Caki2 (cell line): ENCODE data around the gene SPATA33. TPM values are rescaled to one million over a fixed set of nuclear protein-coding genes. Genes with fewer than 3 reads are reported as not detected.
A peak's percentile ranks its signal among the peaks of the same experiment; 100 is the strongest.

ENCODE experiments used
- DNase-seq: peaks from one replicate; pipeline ENCODE4 v3.0.0-alpha.2; 2015; ENCODE audit warnings: low read depth
- in situ Hi-C: cut with HindIII; loops from 2 replicates; pipeline ENCODE4 v1.10.0; 2016; ENCODE audit warnings: low sequenced_read_pairs, low pct_unique_long_range_greater_than_20kb, mixed read lengths
- total RNA-seq: library from RNA; depleted of rRNA; stranded (reverse); fragments of >200 nt; shearing (Covaris generic); gene quantifications from 2 replicates; pipeline ENCODE4 v1.2.3, GENCODE V29; 2014; ENCODE audit warnings: low replicate concordance; rRNA removed

The SPATA33 gene
- 13.8 and 21.9 TPM in 2 replicates for total RNA-seq

GRCh38 chr16:89657442-89658220 lies at the start of gene SPATA33, which contains the start of gene CHMP1A:
SPATA33 (plus strand) TSS chr16:89657836; CDS start chr16:89657912, 76 bp downstream.
CHMP1A (minus strand) TSS chr16:89657708; CDS start chr16:89657588, 120 bp downstream.
- peak; percentile 90 for DNase-seq
- in situ Hi-C loops, result no loop called here

GRCh38 chr16:89607937-89608740 lies 49.5 kb upstream of the SPATA33 start:
- in situ Hi-C loops, result no loop called here

GRCh38 chr16:89610108-89610453 lies 47.6 kb upstream of the SPATA33 start:
- DNase-seq, result no peak
- in situ Hi-C loops, result no loop called here

More at GRCh38 chr16:89607937-89608740, 49.5 kb upstream of the SPATA33 start:
- no peak for DNase-seq

- in situ Hi-C loops, result no loop called here
- DNase-seq, result no peak
These were observed 45.0 kb upstream of the SPATA33 start for GRCh38 chr16:89612415-89613166.

GRCh38 chr16:89613231-89613953 lies 44.2 kb upstream of the SPATA33 start, which contains the start of gene DPEP1:
DPEP1 (plus strand) TSS chr16:89613642; CDS start chr16:89630411, 16,769 bp downstream.
- no peak for DNase-seq
- in situ Hi-C loops, result no loop called here

- in situ Hi-C loops, result no loop called here
- DNase-seq, result no peak
These were observed 43.6 kb upstream of the SPATA33 start for GRCh38 chr16:89613954-89614459.

- in situ Hi-C loops, result no loop called here
These were observed 42.5 kb upstream of the SPATA33 start for GRCh38 chr16:89615176-89615575.

GRCh38 chr16:89615596-89616090 lies 42.0 kb upstream of the SPATA33 start:
- in situ Hi-C loops, result no loop called here
- DNase-seq, result no peak

More at GRCh38 chr16:89615176-89615575, 42.5 kb upstream of the SPATA33 start:
- no peak for DNase-seq

- in situ Hi-C loops, result no loop called here
- no peak for DNase-seq
These were observed 41.0 kb upstream of the SPATA33 start for GRCh38 chr16:89616623-89617022.

- no peak for DNase-seq
- in situ Hi-C loops, result no loop called here
These were observed 40.6 kb upstream of the SPATA33 start for GRCh38 chr16:89617036-89617435.

- no peak for DNase-seq
- in situ Hi-C loops, result no loop called here
These were observed 39.3 kb upstream of the SPATA33 start for GRCh38 chr16:89618109-89618998.

- no peak for DNase-seq
- in situ Hi-C loops, result no loop called here
These were observed 37.8 kb upstream of the SPATA33 start for GRCh38 chr16:89619840-89620239.

- DNase-seq, result no peak
- in situ Hi-C loops, result no loop called here
These were observed 37.2 kb upstream of the SPATA33 start for GRCh38 chr16:89620406-89620841.

GRCh38 chr16:89621136-89621697 lies 36.4 kb upstream of the SPATA33 start:
- in situ Hi-C loops, result no loop called here
- DNase-seq, result no peak

- in situ Hi-C loops, result no loop called here
These were observed 35.8 kb upstream of the SPATA33 start for GRCh38 chr16:89621698-89622409.

More at GRCh38 chr16:89621698-89622409, 35.8 kb upstream of the SPATA33 start:
- no peak for DNase-seq
